BE2C (cell line): ENCODE data around the gene ZHX3.

Experiments used
- DNase-seq: peaks from one replicate; pipeline ENCODE4 v3.0.0-alpha.2; 2020
- H3K27me3 ChIP-seq: fragments of 250-450 bp; sonication (Bioruptor Pico); 2 replicates; pipeline ENCODE4 v1.5.1; 2020; ENCODE audit warnings: mild to moderate bottlenecking
- H3K36me3 ChIP-seq: fragments of 250-450 bp; sonication (Bioruptor Pico); 2 replicates; pipeline ENCODE4 v1.5.1; 2020; ENCODE audit warnings: mild to moderate bottlenecking
- H3K4me1 ChIP-seq: fragments of 250-450 bp; sonication (Bioruptor Pico); 2 replicates; pipeline ENCODE4 v1.5.1; 2020
- H3K4me3 ChIP-seq: 2 replicates; pipeline ENCODE4 v1.5.1; 2011; ENCODE audit warnings: low read depth, low read length
- H3K9me3 ChIP-seq: fragments of 250-450 bp; sonication (Bioruptor Pico); 2 replicates; pipeline ENCODE4 v1.5.1; 2020
- CTCF ChIP-seq: IDR thresholded peaks from 2 replicates; pipeline ENCODE4 v1.5.1; 2012; ENCODE audit warnings: mild to moderate bottlenecking, low read depth, low read length

Gene ZHX3

GRCh38 chr20:41200446-41201202, 116.9 kb downstream of the ZHX3 start:
- H3K27me3 ChIP-seq, result no peaks in the 10 kb centered on the region
- no peak for TF ChIP-seq CTCF
- no peaks in the 10 kb centered on the region for H3K4me1 ChIP-seq
- H3K9me3 ChIP-seq, result no peaks in the 10 kb centered on the region
- H3K36me3 ChIP-seq, result peaks cover 12% of the 10 kb centered on the region
- no peak for DNase-seq
- H3K4me3 ChIP-seq, result no peak overlapping the region

GRCh38 chr20:41198443-41198842, 119.1 kb downstream of the ZHX3 start:
- DNase-seq, result no peak
- no peaks in the 10 kb centered on the region for H3K27me3 ChIP-seq
- H3K4me1 ChIP-seq, result no peaks in the 10 kb centered on the region
- H3K36me3 ChIP-seq, result peaks cover 6% of the 10 kb centered on the region
- TF ChIP-seq CTCF, result no peak
- no peaks in the 10 kb centered on the region for H3K9me3 ChIP-seq
- no peak overlapping the region for H3K4me3 ChIP-seq

- Histone ChIP-seq H3K4me1 (no peaks in the 10 kb centered on the region), H3K27me3 (no peaks in the 10 kb centered on the region), H3K9me3 (no peaks in the 10 kb centered on the region; the same call in 1 of the 2 replicates), H3K36me3 (no peaks in the 10 kb centered on the region; the same call in none of the 2 replicates), H3K4me3 (no peak overlapping the region)
- DNase-seq, result no peak
- no peak for TF ChIP-seq CTCF
Measured at GRCh38 chr20:41196653-41197225, 120.8 kb downstream of the ZHX3 start.

GRCh38 chr20:41192575-41192974, 125.0 kb downstream of the ZHX3 start:
- no peaks in the 10 kb centered on the region for H3K4me1 ChIP-seq
- no peak overlapping the region for H3K4me3 ChIP-seq
- H3K9me3 ChIP-seq, result no peaks in the 10 kb centered on the region; the same call in 1 of the 2 replicates
- H3K27me3 ChIP-seq, result no peaks in the 10 kb centered on the region
- no peaks in the 10 kb centered on the region; the same call in none of the 2 replicates for H3K36me3 ChIP-seq
- DNase-seq, result no peak
- no peak for TF ChIP-seq CTCF

- no peak overlapping the region for H3K4me3 ChIP-seq
- no peaks in the 10 kb centered on the region for H3K27me3 ChIP-seq
- no peak for TF ChIP-seq CTCF
- no peak for DNase-seq
- no peaks in the 10 kb centered on the region; the same call in none of the 2 replicates for H3K36me3 ChIP-seq
- H3K4me1 ChIP-seq, result no peaks in the 10 kb centered on the region
- H3K9me3 ChIP-seq, result no peaks in the 10 kb centered on the region; the same call in 1 of the 2 replicates
Measured at GRCh38 chr20:41191562-41192500, 125.7 kb downstream of the ZHX3 start.
